ENCODE results near the gene TENM3. TPM values are rescaled to one million over a fixed set of nuclear protein-coding genes. Genes with fewer than 3 reads are reported as not detected.
"Not testable (repeated sequence)": the region's sequence is repeated elsewhere in the genome, so short reads cannot be mapped to it uniquely, and the experiment has no call there.

TENM3 gene
- total RNA-seq, 2 experiments from 2014 or later: not detected

DNA sequence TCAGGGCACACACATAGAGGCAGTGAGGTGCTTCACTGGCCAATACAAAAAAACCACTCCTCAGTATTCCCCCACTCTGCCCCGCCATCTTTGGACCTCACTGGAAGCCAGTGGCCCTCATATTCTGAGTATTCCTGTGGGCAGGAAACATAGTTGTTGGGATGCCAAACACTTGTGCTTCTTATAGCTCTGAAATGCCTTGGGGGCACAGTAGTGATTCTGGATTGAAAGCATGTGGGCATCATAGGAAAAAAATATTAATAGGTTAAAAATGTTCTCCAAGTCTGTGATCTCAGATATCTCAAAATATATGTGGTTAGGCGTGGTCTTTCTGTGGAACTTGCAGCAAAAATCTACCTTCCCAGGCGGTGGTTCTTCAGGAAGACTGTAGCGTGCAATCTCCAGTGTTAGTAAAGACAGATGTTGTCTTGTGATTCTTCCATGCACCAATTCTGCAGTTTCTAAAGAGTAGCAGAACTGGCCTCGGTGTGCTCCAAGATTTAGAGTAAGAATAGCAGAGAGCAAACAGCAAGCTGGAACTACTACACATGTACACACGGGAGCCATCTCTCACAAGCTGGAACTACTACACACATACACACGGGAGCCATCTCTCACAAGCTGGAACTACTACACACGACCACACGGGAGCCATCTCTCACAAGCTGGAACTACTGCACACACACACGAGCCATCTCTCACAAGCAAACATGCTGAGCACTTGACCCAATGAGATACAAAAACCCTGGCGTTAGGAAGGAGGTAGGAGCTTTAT is 8.0 kb upstream of the TENM3 start:
- BruUV-seq (replicated peaks): no TSS peak
- Histone ChIP-seq H3K9me3 (ENCODE audit: low read length) (no peaks in the 10 kb centered on the region), H3K4me1 (ENCODE audit: insufficient read depth, low read length, poor library complexity, severe bottlenecking) (no peaks in the 10 kb centered on the region), H3K27ac (ENCODE audit: low read depth, low read length, poor library complexity, severe bottlenecking) (no peak overlapping the region), H4K20me1 (ENCODE audit: insufficient read depth, low read length) (no peaks in the 10 kb centered on the region), H3K4me3 (ENCODE audit: low read depth, low read length, poor library complexity, severe bottlenecking) (no peak overlapping the region), H3K4me2 (ENCODE audit: low read length) (no peak overlapping the region), H2AFZ (ENCODE audit: low read length) (no peak overlapping the region), H3K79me2 (ENCODE audit: insufficient read depth, low read depth, low read length) (no peaks in the 10 kb centered on the region), H3K9me2 (ENCODE audit: insufficient read depth, low read length) (no peaks in the 10 kb centered on the region), H3K36me3 (ENCODE audit: insufficient read depth, low read length) (no peaks in the 10 kb centered on the region)
- TF ChIP-seq, protein P1, sequence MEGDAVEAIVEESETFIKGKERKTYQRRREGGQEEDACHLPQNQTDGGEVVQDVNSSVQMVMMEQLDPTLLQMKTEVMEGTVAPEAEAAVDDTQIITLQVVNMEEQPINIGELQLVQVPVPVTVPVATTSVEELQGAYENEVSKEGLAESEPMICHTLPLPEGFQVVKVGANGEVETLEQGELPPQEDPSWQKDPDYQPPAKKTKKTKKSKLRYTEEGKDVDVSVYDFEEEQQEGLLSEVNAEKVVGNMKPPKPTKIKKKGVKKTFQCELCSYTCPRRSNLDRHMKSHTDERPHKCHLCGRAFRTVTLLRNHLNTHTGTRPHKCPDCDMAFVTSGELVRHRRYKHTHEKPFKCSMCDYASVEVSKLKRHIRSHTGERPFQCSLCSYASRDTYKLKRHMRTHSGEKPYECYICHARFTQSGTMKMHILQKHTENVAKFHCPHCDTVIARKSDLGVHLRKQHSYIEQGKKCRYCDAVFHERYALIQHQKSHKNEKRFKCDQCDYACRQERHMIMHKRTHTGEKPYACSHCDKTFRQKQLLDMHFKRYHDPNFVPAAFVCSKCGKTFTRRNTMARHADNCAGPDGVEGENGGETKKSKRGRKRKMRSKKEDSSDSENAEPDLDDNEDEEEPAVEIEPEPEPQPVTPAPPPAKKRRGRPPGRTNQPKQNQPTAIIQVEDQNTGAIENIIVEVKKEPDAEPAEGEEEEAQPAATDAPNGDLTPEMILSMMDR (conservative IDR thresholded peaks at IDR 0.05; ENCODE audit: low read length): no peak
- TF ChIP-seq EZH2phosphoT487 (IDR thresholded peaks at IDR 0.05; ENCODE audit: borderline replicate concordance, low read depth, low read length): no peak
- intact Hi-C loops (cut with micrococcal nuclease; ENCODE audit: unreplicated experiment): no loop called here
- CTCF ChIA-PET (ENCODE audit: unreplicated experiment): no interaction called here
- DNase-seq (ENCODE audit: low spot score): no peak
- POLR2A ChIA-PET: no interaction called here

DNA sequence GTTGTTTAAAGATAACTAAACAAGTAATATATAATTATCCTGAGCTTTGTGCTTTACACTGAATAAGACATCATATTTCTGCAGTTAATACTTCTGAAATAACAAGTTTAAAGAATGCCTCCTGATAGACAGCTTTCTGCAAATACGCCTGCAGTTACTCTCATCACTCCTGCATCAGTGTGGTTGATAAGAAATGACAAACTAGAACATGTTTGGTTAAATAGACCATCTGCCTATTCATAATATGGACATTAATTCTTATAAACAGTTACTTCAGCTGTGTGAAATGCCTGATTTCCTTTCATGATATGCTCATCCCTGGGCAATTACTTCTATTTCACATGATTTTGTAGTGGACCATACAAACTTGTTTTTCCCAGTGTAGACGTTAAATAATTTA is 7.0 kb upstream of the TENM3 start:
- Histone ChIP-seq H3K36me3 (ENCODE audit: insufficient read depth, low read length) (no peaks in the 10 kb centered on the region), H3K4me3 (ENCODE audit: low read depth, low read length, poor library complexity, severe bottlenecking) (no peak overlapping the region), H3K79me2 (ENCODE audit: insufficient read depth, low read depth, low read length) (no peaks in the 10 kb centered on the region), H3K27ac (ENCODE audit: low read depth, low read length, poor library complexity, severe bottlenecking) (no peak overlapping the region), H4K20me1 (ENCODE audit: insufficient read depth, low read length) (no peaks in the 10 kb centered on the region), H3K9me2 (ENCODE audit: insufficient read depth, low read length) (no peaks in the 10 kb centered on the region), H3K9me3 (ENCODE audit: low read length) (no peaks in the 10 kb centered on the region), H2AFZ (ENCODE audit: low read length) (no peak overlapping the region), H3K4me2 (ENCODE audit: low read length) (no peak overlapping the region), H3K4me1 (ENCODE audit: insufficient read depth, low read length, poor library complexity, severe bottlenecking) (no peaks in the 10 kb centered on the region)
- no peak for DNase-seq (ENCODE audit: low spot score)
- ChIA-PET CTCF (ENCODE audit: unreplicated experiment) (no interaction called here), POLR2A (no interaction called here)
- BruUV-seq (replicated peaks): no TSS peak
- no peak for TF ChIP-seq EZH2phosphoT487 (IDR thresholded peaks at IDR 0.05; ENCODE audit: borderline replicate concordance, low read depth, low read length)
- TF ChIP-seq, protein P1 (conservative IDR thresholded peaks at IDR 0.05; ENCODE audit: low read length): no peak
- intact Hi-C loops (cut with micrococcal nuclease; ENCODE audit: unreplicated experiment): no loop called here

DNA sequence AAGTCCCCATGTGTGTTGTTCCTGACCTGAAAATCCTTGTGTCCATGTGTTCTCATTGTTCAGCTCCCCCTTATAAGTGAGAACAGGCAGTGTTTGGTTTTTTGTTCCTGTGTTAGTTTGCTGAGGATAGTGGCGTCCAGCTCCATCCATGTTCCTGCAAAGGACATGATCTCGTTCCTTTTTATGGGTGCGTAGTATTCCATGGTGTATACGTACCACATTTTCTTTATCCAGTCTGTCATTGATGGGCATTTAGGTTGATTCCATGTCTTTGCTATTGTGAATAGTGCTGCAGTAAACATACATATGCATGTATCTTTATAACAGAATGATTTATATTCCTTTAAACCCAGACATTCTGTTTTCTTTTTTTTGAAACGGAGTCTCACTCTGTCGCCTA is 6.2 kb upstream of the TENM3 start:
- H4K20me1 ChIP-seq (ENCODE audit: insufficient read depth, low read length); CTCF ChIA-PET (ENCODE audit: unreplicated experiment); H2AFZ ChIP-seq (ENCODE audit: low read length); H3K4me1 ChIP-seq (ENCODE audit: insufficient read depth, low read length, poor library complexity, severe bottlenecking); H3K36me3 ChIP-seq (ENCODE audit: insufficient read depth, low read length); H3K9me3 ChIP-seq (ENCODE audit: low read length); H3K9me2 ChIP-seq (ENCODE audit: insufficient read depth, low read length); H3K79me2 ChIP-seq (ENCODE audit: insufficient read depth, low read depth, low read length); H3K4me3 ChIP-seq (ENCODE audit: low read depth, low read length, poor library complexity, severe bottlenecking); POLR2A ChIA-PET; DNase-seq (ENCODE audit: low spot score); H3K27ac ChIP-seq (ENCODE audit: low read depth, low read length, poor library complexity, severe bottlenecking); H3K4me2 ChIP-seq (ENCODE audit: low read length); intact Hi-C loops (cut with micrococcal nuclease; ENCODE audit: unreplicated experiment); BruUV-seq (replicated peaks): not testable (repeated sequence)

Measured in OCI-LY7 (cell line).